NCI-H2029 treated with DMSO at 0.1 percent for 48 hours (cell line): Measurements from ENCODE around the gene ESPNL.
"Not testable (repeated sequence)": the region's sequence is repeated elsewhere in the genome, so short reads cannot be mapped to it uniquely, and the experiment has no call there.

ENCODE experiments used
- DNase-seq: peaks from one replicate; lab custom pipeline; 2025; lab: John Stamatoyannopoulos, UW

ESPNL gene

DNA sequence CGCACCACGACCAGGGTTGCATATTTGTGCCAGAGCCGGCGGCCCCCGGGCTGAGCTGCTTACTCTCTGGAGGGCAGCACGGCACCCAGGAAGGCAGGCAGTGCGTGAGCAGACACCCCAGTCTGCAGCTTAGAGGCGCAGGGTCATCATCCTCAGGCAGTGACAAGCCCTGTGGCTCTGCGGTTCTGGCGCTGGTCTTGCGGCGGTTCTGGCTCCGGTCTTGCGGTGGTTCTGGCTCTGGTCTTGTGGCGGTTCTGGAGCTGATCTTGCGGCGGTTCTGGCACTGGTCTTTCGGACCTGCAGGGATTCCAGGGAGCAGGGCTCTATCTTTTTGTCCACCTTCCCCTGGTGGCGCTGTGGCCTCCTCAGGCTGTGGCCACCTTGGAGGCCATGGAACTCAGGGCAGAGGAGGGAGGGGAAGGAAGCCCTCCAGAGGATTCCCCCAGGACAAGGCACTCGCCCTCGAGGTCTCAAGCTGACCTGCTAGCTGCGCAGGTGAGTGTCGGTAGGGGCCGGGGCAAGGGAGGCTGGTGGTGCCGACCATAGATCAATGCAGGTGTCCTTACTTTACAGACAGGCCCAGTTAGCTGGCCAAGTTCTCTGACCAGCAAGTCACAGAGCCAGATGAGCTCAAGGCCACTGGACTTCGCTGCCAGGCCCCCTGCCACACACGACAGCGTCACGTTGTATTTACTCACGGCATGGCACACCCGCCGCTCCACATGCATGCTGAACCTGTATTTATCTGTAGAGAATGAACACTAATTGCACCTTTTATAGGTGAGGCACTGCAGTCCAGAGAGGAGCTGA is 14.9 kb downstream of the ESPNL start:
- no peak for DNase-seq

DNA sequence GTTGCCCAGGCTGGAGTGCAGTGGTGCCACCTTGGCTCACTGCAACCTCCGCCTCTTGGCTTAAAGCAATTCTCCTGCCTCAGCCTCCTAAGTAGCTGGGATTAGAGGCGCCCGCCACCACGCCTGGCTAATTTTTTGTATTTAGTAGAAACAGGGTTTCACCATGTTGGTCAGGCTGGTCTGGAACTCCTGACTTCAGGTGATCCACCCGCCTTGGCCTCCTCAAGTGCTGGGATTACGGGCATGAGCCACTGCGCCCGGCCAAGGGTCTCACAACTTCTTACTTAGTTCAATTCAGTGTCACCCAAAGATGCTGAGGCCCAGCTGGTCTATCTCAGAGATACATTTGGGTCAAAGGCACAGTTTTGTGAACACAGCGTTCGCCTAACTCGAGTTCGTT is 15.6 kb downstream of the ESPNL start:
- DNase-seq = not testable (repeated sequence)

DNA sequence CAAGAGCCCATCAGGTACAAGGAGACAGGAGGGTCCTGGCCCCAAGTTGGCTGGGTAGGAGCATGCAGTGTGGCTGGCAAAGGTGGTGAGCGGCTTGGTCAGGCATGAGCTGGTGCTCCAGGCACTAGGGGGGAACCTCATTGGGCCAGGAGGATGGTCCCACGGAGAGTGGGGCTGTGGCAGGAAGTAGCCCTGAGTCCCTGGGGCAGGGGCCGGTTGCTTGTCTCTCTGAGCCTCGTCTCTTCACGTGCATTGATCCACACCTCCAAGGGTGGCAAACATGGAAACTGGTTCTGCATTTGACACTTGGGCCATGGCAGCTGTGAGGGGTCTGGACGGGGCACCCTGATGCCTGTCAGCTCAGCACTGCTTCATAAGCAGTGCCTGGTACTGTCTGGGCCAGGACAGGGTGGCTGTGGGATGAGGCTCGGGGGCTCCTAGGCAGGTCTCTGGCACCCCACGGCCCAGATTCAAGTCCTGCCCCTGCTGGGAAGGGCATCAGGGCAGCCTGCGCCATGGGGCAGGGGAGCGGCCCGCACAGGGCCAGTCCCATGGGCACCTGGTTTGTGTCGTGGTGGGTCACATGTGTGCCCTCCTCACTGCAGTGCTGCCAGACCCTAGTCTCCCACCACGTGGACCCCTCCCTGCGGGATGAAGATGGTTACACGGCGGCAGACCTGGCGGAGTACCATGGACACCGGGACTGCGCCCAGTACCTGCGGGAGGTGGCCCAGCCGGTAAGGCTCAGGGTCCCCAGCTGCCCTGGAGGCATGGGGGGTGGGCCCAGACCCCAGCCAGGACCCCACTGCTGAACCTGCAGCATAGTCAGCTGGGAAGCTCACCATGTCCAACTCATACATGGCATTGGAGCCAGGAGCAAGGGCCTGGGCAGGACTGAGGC is 16.4 kb downstream of the ESPNL start:
- DNase-seq = no peak

DNA sequence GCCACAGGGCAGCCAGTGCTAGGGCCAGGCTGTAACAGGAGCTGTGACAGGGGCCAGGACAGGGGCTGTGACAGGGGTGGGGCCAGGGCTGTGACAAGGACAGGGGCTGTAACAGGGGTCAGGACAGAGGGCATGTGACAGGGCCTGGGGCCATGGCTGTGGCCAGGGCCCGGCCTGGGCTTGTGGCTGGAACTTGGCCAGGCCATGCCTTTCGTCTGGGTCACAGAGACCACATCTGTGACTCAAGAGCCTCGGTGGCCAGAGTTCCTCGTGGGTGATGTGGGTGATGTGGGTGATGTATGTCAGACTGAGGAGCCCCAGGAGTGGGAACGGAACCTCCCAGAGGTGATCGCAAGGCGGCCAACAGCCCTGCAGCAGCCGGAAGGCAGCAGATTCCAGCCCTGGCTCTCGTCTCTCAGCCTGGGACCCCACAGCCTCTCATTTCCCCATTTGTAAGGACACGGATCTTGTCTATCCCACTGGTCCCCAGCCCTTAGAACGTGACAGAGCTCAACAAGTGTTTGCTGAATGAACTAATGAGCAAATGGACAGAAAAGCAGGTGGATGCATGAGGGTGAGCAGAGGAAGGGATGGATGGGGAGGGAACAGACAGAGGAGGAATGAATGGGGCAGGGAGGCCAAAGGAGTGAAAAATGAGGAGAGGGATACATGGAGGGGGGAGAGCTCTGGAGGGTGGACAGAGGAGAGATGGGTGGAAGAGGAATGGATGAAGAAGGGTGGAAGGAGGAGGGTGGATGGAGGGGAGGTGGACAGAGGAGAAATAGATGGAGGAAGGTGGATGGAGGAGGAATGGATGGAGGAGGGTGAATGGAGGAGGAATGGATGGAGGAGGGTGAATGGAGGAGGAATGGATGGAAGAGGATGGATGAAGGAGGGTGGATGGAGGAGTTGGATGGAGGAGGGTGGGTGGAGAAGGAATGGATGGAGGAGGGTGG is 17.3 kb downstream of the ESPNL start:
- DNase-seq = no peak

DNA sequence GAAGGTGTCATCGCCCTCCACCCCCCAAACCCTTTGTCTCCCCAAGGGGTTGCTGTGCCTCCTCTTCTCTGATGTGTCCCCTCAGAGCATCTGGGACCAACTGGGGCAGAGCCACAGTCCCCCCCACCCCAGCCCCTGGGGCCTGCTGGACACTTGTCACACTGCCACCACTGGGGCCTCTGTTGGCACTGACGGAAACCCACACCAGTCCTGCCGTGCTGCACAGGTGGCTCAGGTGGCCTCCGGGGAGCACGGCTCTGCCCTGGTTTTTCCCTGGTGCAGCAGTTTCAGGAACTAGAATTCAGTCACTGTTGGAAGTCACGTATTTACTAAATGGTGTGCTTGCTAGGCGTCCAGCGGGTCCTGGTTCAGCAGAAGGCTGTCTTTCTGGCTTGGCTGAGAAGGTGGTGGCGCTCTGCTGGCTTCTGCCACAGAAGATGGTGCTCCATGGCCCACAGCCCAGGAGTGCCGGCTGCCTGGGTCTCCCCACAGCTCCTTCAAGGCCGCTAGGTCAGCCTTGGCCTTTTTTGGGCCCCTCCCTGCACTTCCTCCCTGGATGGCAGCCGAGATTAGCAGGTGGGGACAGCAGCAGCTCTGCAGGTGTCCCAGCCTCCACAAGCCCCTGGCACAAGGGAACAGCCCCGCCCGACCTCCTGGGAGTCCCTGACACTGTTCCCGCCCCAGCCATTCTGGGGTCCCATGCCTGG is 19.8 kb downstream of the ESPNL start:
- no peak for DNase-seq

DNA sequence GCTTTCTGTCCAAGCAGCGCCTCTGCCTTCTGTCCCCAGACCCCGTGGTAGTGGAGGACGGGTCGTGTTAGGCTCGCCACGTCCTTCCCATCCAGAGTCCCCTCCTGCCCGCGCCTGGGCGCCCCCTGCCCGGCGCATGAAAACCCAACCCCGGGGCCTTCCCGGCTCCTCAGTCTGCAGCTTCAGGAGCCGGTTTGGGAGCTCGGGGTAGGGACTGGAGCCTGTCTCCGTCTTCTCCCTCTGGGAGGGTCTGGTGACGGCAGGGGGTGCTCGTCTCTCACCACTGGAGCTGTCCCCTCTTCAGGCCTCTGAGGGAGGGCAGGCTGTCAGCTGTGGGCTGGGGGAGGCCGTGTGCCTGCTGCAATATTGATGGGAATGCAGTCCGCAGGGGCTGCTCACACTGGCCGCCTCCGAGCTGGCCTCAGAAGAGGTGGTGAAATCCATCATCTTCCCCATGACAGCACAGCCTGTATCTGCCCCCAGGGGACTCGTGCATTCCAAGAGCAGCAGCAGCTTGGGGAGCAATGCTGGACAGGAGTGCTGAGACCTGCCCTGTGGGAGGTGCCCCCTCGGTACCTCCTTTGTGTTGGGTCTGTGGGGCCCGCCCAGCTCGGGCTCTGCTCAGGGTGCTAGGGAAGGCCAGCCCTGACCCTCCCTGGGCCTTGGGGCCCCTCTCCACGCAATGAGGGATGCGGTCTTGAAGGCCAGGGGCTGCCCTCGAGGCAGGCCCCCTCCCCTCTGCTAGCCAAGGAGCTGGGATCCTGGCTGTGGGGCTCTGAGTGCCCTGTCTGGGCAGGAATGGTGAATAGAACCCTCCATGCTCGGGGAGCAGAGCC is 20.5 kb downstream of the ESPNL start:
- DNase-seq = no peak

DNA sequence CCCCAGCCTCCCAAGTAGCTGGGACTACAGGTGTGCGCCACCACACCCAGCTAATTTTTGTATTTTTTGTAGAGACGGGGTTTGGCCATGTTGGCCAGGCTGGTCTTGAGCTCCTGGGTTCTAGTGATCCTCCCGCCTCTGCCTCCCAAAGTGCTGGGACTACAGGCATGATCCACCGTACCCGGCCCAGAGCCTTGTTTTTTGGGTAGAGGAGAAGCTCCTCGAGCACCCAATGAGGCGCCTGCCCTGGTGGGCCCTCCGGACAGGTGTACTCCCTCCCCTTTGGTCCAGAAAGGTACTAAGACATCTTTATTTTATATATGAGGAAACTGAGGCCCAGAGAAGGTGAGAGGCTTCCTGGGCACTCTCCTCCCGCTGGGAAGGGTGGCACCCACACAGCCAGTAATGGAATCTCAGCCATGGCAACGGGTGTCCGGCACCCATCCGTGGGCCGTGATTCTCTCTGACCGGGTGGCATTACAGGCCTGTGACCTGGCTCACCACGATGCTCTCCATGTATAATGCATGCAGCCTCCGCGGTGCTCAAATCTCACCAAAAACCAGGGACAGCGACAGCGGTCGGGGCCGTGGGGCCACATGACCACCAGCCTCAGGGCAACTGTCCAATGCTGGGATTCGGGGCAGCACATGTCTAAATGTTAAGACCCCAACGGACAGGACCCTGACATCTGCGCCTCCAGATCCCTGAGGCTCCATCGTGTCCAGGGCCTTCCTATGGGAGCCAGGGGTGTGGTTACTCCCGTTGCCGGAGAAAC is 21.6 kb downstream of the ESPNL start:
- DNase-seq = no peak

DNA sequence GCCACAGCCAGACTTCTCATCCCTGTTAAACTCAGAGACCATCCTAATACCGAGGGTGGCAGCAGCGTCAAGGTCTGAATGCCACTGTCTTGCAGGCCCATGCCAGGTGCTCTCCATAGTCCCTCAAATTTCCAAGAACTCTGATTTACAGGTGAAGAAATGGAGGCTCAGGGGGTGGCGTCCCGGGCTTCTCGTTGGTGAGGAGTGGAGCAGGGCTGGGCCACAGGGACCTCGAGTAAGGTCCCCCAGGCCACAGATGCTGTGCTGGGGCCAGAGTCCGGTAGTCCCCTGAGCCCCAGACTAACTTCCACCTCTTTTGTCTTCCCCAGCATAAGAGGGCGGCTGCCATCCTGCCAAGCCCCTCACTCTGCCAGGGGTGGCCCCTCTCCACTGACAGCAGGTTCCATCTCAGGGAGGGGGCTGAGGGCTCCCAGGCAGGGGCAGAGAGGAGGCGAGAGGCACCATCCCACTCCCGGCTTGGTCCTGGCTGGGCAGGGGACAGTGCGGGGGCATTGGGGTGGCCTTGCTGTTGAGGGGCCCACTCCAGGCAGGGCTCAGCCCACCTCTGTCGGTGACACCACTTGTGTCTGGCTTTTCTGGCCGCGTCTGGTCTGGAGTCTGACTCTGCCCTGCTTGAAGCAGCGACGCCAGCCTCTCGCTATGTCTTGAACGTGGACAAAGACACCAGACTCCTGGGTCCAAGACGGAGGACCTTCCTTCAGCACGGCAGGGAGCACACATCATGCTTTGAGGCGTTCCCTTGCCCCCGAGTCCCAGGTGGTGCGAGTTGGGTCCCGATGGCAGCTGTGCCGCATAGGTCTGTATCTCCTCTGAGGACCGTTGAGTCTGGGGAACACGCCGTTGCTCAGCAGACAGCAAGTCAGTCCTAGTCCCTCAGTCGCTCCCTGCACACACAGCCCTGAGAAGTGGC is 22.4 kb downstream of the ESPNL start:
- DNase-seq = no peak

DNA sequence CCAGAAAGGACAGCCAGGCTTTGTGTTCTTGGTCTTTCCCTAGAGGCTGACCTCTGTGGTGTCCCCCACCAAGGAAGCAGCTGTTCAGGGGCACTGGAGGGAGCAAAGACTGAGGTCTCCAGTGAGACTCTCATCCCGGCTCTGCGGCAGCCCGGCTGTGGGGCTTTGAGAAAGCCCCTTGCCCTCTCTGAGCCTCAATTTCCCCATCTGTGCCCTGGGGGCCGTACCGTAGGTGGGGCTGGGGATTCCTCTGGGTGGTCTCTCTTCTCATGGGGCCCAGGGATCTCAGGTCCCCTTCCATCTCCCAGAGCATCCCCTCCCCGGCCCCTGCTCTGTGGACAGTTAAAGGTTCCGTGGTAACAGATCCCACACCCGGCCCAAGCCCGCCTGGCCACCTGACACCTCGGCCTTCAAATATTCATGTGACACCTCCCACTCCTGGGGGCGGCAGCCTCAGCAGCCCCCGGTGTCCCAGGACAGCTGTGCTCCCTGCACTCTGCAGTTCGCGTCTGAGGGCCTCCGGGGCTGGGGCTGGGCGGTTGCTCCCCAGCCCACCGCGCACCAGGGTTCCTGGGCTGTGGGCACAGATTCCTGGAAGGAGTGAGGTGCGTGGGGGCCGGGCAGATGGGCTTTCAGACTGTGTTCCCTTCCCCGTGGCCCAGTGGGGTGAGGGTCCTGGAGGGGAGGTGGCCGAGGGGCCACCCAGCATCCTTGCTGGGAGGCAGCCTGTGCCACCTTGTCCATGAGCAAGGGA is 23.3 kb downstream of the ESPNL start:
- DNase-seq = no peak

DNA sequence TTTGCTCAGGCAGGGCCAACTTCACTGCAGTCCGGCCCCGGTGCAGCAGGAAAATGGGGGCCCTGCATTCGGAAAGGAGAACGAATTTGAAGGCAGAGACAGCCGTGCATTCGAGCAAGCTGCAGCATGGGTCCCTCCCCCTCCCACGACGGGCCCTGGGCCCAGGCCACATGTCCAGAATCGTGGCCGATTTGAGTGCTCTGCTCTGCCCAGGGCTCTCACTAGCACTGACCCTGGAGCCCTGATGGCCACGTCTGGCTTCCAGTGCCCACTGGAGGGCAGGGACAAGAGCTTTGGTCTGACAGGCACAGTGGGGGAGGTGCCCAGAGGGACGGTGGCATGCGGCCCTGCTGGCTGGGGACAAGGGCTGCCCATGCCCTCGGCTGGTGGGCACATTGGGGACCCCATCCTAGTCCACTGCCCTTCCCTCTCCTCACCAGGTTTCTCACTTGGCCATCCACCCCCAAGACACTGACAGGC is 23.9 kb downstream of the ESPNL start:
- DNase-seq = no peak

DNA sequence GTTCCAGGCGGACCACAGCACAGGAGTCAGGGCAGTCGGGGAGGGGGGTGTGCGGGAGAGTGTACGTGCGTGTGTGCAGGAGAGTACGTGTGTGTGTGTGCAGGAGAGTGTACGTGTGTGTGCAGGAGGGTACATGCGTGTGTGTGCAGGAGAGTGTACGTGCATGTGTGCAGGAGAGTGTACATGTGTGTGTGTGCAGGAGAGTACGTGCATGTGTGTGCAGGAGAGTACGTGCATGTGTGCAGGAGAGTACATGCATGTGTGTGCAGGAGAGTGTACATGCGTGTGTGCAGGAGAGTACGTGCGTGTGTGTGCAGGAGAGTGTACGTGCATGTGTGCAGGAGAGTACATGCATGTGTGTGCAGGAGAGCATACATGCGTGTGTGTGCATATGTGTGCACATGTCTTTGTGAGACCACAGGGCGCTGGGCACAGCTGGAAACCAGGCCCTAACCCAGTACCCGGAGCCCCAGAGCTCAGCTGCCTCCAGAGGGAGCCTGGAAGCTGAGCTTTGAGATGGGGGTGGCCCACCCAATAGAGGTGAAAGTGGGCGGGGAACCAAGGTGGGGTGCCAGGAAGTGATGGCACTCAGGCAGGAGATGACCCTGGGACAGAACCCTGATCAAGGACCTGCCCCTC is 24.5 kb downstream of the ESPNL start:
- no peak for DNase-seq

DNA sequence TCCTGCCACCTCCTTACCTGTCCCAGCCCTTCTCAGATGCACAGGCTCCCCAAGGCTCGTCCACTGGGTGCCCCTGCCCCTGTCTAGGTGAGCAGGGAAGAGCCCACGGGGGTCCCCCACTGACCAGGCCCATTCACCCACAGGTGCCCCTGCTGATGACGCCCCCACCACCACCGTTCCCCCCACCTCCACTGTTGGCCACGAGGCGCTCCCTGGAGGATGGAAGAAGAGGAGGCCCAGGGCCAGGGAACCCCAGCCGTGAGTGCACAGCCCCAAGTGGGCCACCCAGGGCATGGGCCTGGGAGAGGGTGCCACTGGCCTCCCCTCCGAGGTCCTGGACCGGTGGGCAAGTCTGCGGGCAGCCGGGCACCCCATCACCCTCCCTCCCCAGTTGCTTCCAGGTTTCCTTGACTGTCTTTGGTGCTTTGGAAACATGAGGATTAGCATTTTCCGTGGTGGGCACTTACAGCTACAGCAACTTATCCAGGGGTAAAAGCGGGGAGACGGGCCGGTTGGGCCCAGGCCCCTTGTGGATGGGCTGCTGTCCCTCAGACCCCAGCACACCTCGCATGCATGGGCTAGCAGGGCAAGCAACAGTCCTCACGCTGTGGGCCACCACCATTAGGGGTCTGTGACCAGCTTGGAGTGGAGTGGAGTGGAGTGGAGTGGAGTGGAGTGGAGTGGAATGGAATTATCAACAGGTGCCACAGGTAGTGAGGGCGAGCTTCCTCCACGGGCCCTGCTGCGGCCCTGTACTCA is 25.2 kb downstream of the ESPNL start:
- DNase-seq = no peak

DNA sequence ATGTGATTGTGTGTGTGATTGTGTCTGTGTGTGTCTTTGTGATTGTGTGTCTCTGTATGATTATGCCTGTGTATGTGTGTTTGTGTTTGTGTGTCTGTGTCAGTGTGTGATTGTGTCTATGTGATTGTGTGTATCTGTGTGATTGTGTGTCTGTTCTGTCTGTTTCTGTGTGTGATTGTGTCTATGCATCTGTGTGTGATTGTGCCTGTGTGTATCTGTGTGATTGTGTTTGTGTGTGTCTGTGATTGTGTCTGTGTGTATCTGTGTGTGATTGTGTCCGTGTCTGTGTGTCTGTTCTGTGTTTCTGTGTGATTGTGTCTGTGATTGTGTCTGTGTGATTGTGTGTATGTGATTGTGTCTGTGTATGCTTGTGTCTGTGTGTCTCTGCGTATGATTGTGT is 26.2 kb downstream of the ESPNL start:
- no peak for DNase-seq

DNA sequence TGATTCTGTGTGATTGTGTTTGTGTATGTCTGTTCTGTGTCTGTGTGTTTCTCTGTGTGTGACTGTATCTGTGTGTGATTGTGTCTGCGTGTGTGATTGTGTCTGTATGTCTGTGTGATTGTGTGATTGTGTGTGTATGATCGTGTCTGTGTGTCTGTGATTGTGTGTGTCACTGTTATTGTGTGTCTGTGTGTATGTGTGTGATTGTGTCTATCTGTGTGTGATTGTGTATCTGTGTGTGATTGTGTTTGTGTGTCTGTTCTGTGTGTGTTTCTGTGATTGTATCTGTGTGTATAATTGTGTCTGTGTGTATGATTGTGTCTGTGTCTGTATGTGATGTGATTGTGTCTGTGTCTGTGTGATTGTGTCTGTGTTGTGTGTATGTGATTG is 26.6 kb downstream of the ESPNL start:
- DNase-seq = no peak

DNA sequence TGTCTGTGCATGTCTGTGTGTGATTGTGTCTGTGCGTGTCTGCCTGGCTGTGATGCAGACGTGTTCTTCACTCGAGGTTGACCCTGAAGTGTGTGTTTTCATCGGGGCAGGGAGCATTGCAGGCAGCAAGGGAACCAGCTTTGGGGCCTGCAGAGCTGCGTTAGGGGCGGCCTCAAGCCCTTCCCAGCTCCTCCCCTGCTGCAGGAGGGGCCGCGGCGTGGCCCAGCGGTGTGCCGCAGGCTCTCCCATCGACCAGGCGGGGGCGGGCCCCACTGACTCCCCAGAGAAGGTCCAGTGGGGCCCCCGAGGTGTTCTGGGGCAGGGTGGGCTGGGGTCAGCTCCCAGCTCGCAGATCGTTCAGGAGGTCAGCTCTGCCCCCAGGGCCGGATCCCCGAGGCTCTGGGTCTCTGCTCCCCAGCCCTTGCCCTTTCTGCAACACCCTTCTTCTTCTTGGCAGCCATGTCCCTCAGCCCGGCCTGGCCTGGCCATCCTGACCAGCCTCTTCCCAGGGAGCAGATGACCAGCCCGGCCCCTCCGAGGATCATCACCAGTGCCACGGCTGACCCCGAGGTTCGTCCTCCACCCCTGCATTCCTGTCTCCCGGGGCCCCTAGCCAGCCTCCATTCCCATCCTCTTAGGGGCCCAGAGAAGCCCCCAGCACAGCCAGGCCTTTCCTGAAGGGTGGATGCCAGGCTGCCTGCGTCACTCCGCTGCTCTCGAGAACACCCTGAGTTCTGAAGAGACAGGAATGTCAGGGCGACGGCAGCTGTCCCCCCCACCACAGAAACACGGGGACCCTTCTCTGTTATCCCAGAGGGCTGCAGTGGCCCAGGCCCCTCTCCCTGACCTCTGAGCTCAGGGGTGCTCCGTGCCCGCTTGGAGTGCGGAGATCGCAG is 27.3 kb downstream of the ESPNL start:
- DNase-seq = no peak
